GM21423 (cell line): ENCODE data around the gene KLHL2.
"Not testable (repeated sequence)": the region's sequence is repeated elsewhere in the genome, so short reads cannot be mapped to it uniquely, and the experiment has no call there.

Source experiments
- ATAC-seq: cut with Tn5 transposase; IDR thresholded peaks from one replicate; pipeline ENCODE4 v1.9.1; 2021; ENCODE audit warnings: mild to moderate bottlenecking, moderate library complexity; ENCODE audit not compliant: unreplicated experiment

KLHL2 gene

DNA sequence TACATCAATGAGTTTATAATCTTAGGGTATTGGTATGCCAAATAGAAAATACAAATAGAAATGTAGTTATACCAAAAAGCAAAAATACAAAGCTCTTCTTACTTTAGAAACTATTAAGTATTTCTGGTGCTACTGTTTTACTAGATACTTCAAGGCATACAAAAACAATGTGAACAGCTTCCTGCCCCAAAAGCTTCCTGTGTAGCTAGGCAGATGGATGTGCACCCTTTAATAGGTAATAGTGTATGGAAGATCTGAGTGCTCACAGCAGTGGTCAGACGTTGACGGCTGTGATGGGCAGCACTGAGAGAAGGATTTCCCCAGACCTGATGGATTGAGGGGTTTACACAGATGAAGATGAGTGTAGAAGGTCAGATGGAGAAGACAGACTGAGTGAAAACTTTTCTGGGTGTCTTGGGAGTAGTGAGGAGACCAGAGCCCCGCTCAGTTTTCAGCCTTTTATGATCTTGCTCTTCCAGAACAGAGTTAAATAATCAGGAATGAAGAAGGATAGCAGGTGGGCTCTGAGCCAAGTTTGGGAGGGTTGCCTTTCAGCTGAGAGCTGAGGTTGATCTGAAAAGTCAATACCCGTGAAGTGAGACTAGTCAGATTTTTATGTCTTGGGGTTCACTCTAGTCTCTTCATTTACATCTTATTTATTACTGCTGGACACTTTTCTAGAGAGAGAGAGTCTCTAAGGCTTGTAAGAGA is 22.3 kb downstream of the KLHL2 start:
- ATAC-seq: not testable (repeated sequence)

DNA sequence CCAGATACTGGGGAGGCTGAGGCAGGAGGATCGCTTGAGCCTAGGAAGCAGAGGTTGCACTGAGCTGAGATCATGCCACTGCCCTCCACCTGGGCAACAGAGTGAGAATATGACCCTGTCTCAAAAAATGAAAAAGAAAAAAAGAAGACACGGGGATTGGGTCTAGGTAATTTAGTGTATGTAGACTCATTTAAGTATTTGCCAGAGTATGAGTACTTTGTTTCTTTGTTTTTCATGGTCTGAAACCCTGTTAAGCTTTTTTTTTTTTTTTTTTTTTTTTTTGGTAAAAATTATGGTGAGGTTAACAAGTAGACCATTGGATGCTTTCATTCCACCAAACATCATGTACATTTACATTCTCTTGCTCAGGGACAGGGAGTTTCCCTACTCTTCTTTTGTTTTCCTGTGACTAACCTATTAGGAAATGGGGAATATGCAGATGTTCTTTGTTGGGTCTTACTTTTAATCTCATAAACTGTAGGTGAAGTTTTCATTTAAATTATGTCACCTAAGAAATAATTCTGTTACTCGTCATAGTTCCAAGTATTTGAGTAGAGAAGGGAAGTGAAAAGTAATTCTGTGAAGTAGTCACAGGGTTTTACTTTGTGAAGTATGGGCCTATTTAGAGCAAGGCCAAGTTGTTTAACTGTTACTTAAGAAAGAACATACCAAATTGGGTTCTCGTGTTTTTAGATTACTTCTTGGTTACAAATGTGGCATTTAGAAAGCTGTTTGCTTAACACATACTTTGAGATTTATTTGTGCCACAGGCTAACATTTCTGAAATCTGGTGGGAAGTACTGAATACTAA is 25.5 kb downstream of the KLHL2 start:
- peak; percentile 48 for ATAC-seq

DNA sequence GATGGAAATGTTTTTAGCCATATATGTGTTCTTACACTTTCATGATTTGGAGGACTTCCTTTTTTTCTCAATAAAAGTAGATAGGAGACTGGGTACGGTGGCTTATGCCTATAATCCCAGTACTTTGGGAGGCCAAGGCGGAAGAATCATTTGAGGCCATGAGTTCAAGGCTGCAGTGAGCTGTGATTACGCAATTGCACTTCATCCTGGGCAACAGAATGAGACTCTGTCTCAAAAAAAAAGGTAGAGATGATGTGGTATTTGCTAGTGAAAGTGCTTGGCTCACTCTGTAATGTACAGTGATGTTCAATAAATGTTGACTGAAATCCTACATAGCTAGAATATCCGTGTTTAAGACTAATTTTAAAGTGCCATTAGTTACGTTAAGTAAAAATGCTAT is 27.4 kb downstream of the KLHL2 start:
- ATAC-seq: no peak

DNA sequence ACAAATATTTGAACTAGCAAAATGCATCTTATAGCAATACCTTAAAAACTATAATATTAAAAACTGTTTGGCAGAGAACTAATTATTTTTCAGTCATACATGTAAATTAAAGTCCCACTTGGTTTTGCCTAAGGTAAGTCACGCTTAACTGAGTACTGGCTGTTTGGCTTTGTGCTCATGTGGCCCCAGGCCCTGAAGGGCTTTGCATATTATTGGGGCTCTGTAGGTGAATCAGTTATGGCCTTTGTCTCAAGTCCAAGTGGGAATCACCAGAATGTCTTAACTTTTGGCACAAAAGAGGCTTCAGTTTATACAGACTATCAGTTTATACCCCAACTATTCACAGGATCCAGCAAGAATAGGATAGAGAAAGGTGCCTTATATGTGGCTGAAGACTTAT is 29.5 kb downstream of the KLHL2 start:
- ATAC-seq: not testable (repeated sequence)

DNA sequence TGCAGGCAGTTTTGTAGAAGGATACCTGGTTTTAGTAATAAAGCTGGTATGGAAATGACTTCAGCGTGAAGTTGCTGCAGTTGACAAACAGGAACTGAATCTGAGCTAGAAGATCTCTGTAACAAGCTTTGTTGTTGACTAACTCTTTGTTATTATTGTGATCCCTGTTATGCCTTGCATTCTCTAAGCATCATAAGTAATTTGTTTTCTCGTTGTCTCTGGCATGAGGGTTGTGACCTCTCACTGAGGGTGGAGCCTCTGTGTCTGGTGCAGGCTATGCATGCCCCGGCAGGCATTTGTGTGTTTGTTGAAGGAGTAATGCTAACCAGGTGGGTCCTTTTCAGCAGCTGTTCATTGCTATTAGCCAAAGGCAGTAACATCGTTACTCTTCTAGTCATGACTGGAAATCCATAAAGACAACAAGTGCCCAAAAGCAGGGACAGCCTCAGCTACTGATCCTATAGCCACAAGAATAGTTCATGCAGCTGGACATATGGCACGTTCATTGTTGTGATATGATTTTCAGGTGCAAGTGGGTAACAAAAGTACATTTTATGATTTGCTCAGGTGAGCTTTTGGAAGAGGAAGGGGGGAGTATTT is 30.8 kb downstream of the KLHL2 start:
- peak; percentile 61 for ATAC-seq

DNA sequence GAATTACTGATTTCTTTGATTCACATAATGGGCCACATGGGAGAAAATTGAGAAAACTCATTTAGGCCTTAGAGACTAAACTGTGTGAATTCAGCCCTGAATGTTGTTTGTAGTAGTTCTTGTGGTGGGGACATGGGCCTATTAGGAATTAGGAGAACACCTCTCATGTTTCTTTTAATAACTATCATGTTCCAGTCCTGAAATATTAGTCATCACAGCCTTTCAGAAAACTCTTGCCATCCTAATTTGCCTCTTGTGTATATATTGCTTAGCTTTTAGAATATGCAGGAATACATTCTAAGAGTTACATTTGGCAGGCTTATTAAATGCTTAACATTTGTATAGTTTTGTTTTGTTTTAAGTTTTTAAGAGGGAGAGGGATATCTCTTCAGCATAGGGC is 33.4 kb downstream of the KLHL2 start:
- ATAC-seq: not testable (repeated sequence)

DNA sequence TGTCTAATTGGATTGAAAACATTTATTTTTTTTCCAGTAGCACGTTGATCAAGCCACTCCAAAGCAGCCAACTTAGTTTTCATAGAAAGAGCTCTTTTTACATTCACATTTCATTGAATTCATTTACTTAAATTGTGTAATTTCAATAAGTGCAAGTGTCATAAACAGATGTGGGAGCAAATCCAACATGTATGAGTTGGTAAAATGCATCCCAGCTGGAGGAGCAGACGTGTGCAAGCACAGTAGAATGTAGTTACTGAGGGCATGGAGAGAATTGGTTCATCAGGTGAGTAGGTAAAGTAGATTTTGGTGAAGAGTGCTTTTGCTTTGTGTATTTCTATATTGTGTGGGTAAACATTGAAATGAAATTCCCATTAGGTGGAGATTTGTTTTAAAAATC is 36.8 kb downstream of the KLHL2 start:
- not testable (repeated sequence) for ATAC-seq

DNA sequence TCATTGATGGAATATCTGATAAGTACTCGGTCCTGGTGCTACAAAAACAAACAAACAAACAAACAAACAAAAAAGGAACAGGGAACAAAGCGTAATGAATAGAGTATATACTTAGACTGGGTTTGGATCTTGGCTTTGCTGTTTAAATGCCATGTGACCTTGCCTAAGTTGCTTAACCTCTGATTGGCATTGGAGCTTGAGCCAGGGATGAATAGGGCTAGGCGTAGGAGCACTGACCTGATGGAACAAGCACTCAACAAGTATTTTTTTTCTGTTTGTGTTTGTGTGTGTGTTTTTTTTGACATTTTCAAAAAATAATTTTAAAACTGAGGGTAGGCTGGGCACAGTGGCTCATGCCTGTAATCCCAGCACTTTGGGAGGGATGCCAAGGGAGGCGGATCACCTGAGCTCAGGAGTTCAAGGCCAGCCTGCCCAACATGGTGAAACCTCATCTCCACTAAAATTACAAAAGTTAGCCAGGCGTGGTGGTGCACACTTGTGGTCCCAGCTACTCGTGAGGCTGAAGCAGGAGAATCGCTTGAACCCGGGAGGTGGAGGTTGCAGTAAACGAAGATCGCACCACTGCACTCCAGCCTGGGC is 37.3 kb downstream of the KLHL2 start:
- not testable (repeated sequence) for ATAC-seq

DNA sequence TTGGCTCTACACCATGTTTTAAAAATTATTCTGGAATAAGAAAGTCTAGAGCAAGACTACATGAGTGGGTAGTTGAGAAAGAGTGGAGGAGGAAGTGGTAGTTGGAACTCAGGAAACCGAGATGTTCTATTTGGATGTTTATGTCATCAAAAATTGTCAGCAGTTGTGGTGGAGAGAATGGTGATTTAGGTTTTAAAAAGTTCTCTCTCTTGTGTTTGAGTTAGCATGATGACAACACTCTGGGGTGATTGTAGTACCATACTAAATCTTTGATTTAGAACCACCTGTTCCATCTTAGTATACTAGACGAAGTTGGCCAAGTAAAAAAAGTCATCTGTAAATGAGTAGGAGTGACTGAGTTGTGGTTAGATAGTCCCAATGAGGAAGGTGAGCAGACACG is 40.7 kb downstream of the KLHL2 start:
- no peak for ATAC-seq

DNA sequence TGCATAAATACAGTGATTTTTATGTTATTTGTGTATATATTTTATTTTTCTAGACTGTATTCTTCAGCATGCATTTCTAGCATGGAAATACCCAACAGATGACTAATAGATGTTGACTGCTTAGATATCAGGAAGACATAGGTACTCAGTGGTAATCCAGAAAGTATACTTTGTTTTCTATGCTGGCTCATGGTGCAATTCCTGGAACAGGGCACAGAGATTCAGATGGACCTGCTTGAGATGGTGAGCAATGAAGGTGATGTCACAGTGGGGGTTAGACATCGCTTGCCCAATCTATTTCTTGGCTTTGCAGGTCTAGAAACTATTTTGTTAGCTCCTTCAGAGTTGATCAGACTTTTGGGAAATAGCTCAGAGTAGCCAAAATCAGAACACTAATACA is 41.5 kb downstream of the KLHL2 start:
- not testable (repeated sequence) for ATAC-seq

DNA sequence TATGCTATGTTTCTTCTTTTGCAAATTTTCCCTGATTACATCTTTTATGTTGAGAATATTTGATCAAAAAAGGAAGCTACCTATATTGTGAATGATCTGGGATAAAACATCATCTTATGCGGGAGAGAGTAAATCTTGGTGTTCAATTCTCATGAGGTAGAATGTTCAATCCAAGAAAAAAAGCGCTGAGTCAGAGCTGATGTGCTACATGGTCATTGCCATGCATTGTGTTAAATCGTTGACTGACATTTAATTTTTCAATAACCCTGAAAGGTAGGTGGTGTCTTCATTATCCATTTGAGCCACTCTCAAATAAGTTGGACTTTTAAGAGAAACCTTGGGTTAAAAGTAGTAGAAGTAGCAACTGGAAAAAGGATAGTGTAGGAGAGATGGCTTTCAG is 47.4 kb downstream of the KLHL2 start:
- not testable (repeated sequence) for ATAC-seq

DNA sequence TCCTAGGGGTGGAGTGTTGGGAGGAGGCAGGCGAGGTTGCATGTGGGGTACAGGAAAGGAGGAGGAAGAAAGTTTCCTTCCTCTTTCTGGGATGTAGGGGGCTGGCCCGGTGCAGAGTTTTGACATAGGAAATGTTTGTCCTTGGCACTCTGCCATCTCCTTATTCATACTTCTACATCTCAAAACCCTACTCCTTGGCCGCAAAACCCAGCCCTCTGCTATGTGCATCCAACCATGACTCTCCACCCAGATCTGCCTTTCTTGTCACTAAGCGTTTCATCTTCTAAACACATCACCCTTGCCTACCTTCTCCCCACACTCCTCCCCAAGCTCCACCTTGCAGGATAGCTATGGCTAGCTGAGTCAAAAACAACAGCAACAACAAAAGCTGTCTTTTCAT is 48.1 kb downstream of the KLHL2 start:
- peak; percentile 93 for ATAC-seq

DNA sequence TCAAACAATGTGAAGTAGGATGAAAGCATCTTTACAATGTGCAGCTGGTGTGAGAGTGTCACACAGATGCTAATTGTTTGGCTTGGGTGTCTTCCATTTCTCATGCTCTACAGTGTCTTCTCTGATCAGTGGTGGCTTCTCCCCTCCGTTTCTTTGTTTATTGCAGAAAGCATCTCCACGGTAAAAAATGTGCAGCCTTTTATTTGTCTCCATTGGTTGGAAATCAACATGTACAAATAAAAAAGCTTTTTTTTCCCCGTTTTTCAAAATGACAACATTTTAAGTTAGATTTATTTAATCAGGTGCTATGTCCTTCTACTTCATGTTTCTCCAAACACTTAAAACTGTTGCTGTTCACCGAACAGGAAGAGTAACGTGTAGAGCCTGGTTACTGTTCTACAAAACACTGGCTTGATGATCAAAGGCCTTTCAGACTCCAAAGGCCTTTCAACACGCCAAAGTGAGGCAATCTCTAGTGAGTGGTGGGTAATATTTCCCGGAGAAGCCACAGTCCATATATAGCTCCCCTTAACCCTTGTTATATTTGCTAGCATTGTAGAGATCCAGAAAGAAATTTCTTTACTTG is 48.8 kb downstream of the KLHL2 start:
- peak; percentile 28 for ATAC-seq

DNA sequence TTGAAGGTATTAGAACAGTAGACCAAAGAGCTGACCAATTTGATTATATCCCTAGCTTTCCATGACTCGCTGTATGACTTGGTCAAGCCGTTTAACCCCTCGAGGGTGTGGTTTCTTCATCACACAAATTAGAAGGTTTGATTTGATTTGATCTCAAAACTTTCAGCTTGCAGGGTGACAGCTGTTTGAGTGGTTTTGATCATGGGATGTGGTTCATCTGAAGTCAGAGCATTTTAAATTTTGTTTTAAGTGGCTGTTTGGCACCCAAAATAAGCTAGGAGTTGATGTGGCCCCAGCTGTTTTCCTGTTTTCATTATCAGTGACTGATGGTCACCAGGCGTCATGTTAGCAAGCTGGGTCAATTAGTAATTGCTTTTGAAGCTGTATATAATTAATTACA is 52.4 kb downstream of the KLHL2 start:
- ATAC-seq: not testable (repeated sequence)

DNA sequence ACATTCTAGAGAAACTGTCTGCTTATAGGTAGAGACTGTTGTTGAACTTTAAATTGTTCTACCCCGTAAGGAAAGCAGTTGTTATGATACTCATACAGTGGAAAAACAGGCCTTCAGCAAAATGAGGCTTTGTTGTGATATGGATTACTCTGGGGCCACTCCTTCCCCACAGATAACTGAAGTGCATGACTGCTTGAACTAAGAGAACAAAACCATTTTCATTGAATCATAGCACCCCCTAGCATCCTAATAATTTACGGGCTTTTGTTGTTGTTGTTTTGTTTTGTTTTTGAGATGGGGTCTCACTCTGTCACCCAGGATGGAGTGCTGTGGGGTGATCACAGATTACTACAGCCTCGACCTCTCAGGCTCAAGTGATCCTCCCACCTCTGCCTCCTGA is 54.9 kb downstream of the KLHL2 start:
- ATAC-seq: not testable (repeated sequence)

DNA sequence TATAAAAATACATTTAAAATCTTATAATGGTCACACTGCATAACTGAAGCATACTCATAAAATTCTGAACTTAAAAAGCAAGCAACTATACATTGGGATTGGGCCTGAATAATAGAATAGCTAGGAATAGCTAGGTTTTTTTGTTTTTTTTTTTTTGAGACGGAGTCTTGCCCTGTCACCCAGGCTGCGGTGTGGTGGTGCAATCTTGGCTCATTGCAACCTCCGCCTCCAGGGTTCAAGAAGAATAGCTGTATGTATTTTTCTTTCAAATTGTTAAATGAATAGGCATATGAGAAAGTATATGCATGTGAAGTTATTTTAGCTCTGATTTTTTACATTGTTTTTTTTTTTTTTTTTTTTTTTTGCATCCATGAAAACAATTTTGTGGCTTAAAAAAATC is 56.1 kb downstream of the KLHL2 start:
- ATAC-seq: not testable (repeated sequence)

DNA sequence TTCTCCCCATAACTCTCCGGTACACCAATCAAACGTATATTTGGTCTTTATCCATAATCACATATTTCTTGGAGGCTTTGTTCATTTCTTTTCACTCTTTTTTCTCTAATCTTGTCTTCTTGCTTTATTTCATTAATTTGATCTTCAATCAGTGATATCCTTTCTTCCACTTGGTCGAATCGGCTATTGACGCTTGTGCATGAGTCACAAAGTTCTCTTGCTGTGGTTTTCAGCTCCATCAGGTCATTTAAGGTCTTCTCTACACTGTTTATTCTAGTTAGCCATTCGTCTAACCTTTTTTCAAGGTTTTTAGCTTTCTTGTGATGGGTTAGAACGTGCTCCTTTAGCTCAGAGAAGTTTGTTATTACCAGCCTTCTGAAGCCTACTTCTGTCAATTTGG is 62.6 kb downstream of the KLHL2 start:
- ATAC-seq: not testable (repeated sequence)

DNA sequence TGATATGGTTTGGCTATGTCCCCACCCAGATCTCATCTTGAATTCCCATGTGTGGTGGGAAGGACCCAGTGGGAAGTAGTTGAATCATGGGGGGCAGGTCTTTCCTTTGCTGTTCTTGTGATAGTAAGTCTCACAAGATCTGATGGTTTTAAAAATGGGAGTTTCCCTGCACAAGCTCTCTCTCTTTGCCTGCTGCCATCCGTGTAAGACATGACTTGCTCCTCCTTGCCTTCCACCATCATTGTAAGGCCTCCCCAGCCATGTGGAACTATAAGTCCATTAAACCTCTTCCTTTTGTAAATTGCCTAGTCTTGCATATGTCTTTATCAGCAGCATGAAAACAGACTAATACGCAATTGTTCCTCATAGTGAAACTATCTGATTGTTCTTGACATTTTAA is 66.1 kb downstream of the KLHL2 start:
- ATAC-seq: not testable (repeated sequence)

DNA sequence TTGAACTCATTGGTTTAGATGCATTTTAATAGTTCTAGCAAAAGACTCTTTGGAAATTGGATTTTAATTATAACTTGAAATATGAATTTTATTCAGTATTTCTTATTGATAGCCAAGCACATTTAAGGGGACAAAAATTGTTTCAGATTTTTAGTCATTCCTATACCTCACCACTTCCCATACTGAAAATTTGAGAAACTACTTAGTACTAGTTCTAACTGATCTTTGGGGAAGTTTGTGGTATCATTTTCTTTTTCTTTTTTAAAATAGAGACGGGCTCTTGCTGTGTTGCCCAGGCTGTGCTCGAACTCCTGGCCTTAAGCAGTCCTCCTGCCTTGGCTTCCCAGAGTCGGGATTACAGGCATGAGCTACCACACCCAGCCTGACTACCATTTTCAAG is 68.0 kb downstream of the KLHL2 start:
- peak; percentile 75 for ATAC-seq

DNA sequence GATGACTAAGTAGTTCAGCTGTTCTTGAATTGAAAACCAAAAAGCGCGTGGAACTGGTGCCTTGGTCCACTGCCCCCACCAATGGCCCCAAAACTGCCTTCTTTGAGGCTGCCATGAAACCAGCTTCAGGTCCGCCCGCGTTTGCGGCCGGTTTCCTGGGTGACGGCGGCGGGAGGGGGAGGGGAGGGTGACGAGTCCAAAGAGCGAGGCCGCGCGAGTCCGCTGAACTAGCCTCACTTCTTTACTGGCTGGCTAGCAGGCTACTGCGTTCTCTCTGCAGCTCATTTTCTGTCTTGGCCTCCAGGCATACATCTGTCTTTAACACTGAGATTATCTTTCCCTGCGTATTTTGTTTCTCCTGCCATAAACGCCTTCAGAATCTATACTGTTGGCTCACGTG is 72.2 kb downstream of the KLHL2 start:
- not testable (repeated sequence) for ATAC-seq

DNA sequence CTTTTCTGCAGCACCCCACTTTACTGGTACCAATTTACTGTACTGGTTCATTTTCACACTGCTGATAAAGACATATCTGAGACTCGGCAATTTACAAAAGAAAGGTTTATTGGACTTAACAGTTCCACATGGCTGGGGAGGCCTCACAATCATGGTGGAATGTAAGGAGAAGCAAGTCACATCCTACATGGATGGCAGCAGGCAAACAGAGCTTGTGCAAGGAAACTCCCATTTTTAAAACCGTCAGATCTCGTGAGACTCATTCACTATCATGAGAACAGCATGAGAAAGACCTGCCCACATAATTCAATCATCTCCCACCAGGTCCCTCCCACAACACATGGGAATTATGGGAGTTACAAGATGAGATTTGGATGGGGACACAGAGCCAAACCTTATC is 77.3 kb downstream of the KLHL2 start:
- not testable (repeated sequence) for ATAC-seq
